Smooth muscle cell (in vitro differentiated cells): ENCODE measurements around the gene PPP1R14D. TPM values are rescaled to one million over a fixed set of nuclear protein-coding genes. Genes with fewer than 3 reads are reported as not detected.
"Not testable (repeated sequence)": the region's sequence is repeated elsewhere in the genome, so short reads cannot be mapped to it uniquely, and the experiment has no call there.

Experiments used
- DNase-seq: peaks from one replicate; lab custom pipeline; 2025; ENCODE audit not compliant: unreplicated experiment; lab: John Stamatoyannopoulos, UW
- H2AFZ ChIP-seq: fragments of 200-600 bp; sonication (generic); 2 replicates; pipeline ENCODE4 v1.6.0; 2016; ENCODE audit warnings: antibody characterized with exemption, low read depth, mild to moderate bottlenecking
- H3F3A ChIP-seq: fragments of 200-600 bp; sonication (generic); 2 replicates; pipeline ENCODE4 v1.6.0; 2017; ENCODE audit warnings: antibody characterized with exemption, low read depth
- H3K27ac ChIP-seq: fragments of 200-600 bp; sonication (generic); 2 replicates; pipeline ENCODE4 v1.5.1; 2016; ENCODE audit warnings: low read depth, mild to moderate bottlenecking
- H3K27me3 ChIP-seq: fragments of 200-600 bp; sonication (generic); 2 replicates; pipeline ENCODE4 v1.6.1; 2016; ENCODE audit warnings: low read depth, mild to moderate bottlenecking
- H3K36me3 ChIP-seq: fragments of 200-600 bp; sonication (generic); 2 replicates; pipeline ENCODE4 v1.5.1; 2016; ENCODE audit warnings: low read depth
- H3K4me1 ChIP-seq: fragments of 200-600 bp; sonication (generic); 2 replicates; pipeline ENCODE4 v1.5.1; 2016; ENCODE audit warnings: low read depth
- H3K4me2 ChIP-seq: fragments of 200-600 bp; sonication (generic); 2 replicates; pipeline ENCODE4 v1.6.0; 2016; ENCODE audit warnings: mild to moderate bottlenecking
- H3K4me3 ChIP-seq: fragments of 200-600 bp; sonication (generic); 2 replicates; pipeline ENCODE4 v1.5.1; 2016; ENCODE audit warnings: mild to moderate bottlenecking
- H3K79me2 ChIP-seq: fragments of 200-600 bp; sonication (generic); 2 replicates; pipeline ENCODE4 v1.6.0; 2016; ENCODE audit warnings: low read depth, mild to moderate bottlenecking
- H3K9ac ChIP-seq: fragments of 200-600 bp; sonication (generic); 2 replicates; pipeline ENCODE4 v1.6.0; 2016; ENCODE audit warnings: low read depth
- H3K9me3 ChIP-seq: fragments of 200-600 bp; sonication (generic); replicated peaks from 2 replicates; pipeline ENCODE4 v1.5.1; 2016; ENCODE audit warnings: low read depth
- H4K20me1 ChIP-seq: fragments of 200-600 bp; sonication (generic); 2 replicates; pipeline ENCODE4 v1.6.0; 2016; ENCODE audit warnings: low read depth
- WGBS: methylation state at CpG from one replicate; pipeline ENCODE4 v1.1.7; 2016; ENCODE audit warnings: low lambda C conversion rate; 5-methylcytosine and 5-hydroxymethylcytosine counted together
- polyA plus RNA-seq: library from polyadenylated mRNA; unstranded; fragments of >200 nt; fragmentation: Nextera tagmentation; extraction: Ambion mirVana; gene quantifications from 2 replicates; pipeline ENCODE4 v1.2.1, GENCODE V29; 2016
- total RNA-seq: library from RNA; depleted of rRNA; stranded (reverse); fragments of >200 nt; gene quantifications from 2 replicates; pipeline ENCODE4 v1.2.3, GENCODE V29; 2014
- TF ChIP-seq, protein P1 (sequence below): fragments of 200-600 bp; sonication (generic); IDR thresholded peaks from 2 replicates; pipeline ENCODE4 v1.5.1; 2017; ENCODE audit warnings: borderline replicate concordance, mild to moderate bottlenecking, antibody characterized with exemption; ENCODE audit not compliant: insufficient read depth, poor library complexity, severe bottlenecking

Gene PPP1R14D
- total and polyA plus RNA-seq, 2 experiments from 2014 or later: not detected

DNA sequence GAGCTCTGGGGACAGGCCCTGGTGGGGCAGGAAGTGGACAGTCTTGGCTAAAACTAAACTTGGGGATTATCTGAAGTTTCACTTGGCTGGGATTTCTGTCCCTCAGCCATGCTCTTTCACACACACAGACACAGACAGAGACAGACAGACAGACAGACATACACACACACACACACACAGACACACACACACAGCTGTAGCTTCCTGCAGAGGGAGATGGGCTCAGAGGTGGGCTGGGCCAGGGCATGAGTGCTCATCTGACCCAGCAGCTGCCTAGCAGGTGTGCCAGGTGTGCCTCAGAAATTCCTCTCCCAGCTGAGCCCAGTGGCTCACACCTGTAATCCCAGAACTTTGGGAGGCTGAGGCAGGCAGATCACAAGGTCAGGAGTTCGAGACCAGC, 42.2 kb upstream of the PPP1R14D start:
- H3K27me3 ChIP-seq: peaks cover 21% of the 10 kb centered on the region
- TF ChIP-seq, protein P1, sequence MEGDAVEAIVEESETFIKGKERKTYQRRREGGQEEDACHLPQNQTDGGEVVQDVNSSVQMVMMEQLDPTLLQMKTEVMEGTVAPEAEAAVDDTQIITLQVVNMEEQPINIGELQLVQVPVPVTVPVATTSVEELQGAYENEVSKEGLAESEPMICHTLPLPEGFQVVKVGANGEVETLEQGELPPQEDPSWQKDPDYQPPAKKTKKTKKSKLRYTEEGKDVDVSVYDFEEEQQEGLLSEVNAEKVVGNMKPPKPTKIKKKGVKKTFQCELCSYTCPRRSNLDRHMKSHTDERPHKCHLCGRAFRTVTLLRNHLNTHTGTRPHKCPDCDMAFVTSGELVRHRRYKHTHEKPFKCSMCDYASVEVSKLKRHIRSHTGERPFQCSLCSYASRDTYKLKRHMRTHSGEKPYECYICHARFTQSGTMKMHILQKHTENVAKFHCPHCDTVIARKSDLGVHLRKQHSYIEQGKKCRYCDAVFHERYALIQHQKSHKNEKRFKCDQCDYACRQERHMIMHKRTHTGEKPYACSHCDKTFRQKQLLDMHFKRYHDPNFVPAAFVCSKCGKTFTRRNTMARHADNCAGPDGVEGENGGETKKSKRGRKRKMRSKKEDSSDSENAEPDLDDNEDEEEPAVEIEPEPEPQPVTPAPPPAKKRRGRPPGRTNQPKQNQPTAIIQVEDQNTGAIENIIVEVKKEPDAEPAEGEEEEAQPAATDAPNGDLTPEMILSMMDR: no peak
- WGBS: 93% methylated on average over 1 of the region's 1 CpG

GRCh38 chr15:40869686-40870085, 41.2 kb upstream of the PPP1R14D start:
- WGBS: 80% methylated on average over 5 of the region's 5 CpGs
- H2AFZ ChIP-seq: no peak overlapping the region
- H3F3A ChIP-seq: no peaks in the 10 kb centered on the region
- no peak overlapping the region for H3K4me3 ChIP-seq
- no peak overlapping the region for H3K27ac ChIP-seq
- H3K4me1 ChIP-seq: no peaks in the 10 kb centered on the region
- H3K9ac ChIP-seq: no peak overlapping the region
- peaks cover 21% of the 10 kb centered on the region for H3K27me3 ChIP-seq
- no peak overlapping the region for H3K4me2 ChIP-seq
- H3K79me2 ChIP-seq: no peaks in the 10 kb centered on the region
- TF ChIP-seq, protein P1: no peak
- no peaks in the 10 kb centered on the region for H3K9me3 ChIP-seq
- no peaks in the 10 kb centered on the region for H4K20me1 ChIP-seq
- no peaks in the 10 kb centered on the region for H3K36me3 ChIP-seq
- no peak for DNase-seq

More for the DNA sequence above, 42.2 kb upstream of the PPP1R14D start:
- Histone ChIP-seq H3K9ac (no peak overlapping the region), H3K9me3 (no peaks in the 10 kb centered on the region), H3K36me3 (no peaks in the 10 kb centered on the region), H4K20me1 (no peaks in the 10 kb centered on the region), H3K4me1 (no peaks in the 10 kb centered on the region), H3F3A (no peaks in the 10 kb centered on the region), H3K79me2 (no peaks in the 10 kb centered on the region), H3K4me3 (no peak overlapping the region), H3K4me2 (no peak overlapping the region), H2AFZ (no peak overlapping the region), H3K27ac (no peak overlapping the region)
- DNase-seq: no peak

DNA sequence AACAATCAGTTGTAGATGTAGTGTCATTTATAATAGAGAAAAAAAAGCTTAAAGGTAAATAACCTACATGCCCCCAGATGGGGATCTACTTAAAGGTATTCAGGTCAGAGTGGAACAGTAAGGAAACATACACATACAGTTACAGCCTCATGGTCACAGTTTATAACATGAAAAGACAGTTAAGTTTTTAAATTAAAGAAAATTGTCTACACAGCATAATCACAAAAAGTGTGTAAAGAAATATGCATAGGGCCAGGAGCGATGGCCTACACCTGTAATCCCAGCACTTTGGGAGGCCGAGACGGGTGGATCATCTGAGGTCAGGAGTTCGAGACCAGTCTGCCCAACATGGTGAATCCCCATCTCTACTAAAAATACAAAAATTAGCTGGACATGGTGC, 38.7 kb upstream of the PPP1R14D start:
- Histone ChIP-seq H3K27ac (no peak overlapping the region), H3K4me1 (no peaks in the 10 kb centered on the region), H3F3A (no peaks in the 10 kb centered on the region), H4K20me1 (no peaks in the 10 kb centered on the region), H3K9me3 (no peaks in the 10 kb centered on the region), H3K36me3 (no peaks in the 10 kb centered on the region), H3K4me2 (no peak overlapping the region), H3K4me3 (no peak overlapping the region), H2AFZ (no peak overlapping the region), H3K27me3 (no peaks in the 10 kb centered on the region), H3K79me2 (no peaks in the 10 kb centered on the region), H3K9ac (no peak overlapping the region)
- TF ChIP-seq, protein P1: no peak
- DNase-seq: no peak
- 96% methylated on average over 4 of the region's 4 CpGs for WGBS

DNA sequence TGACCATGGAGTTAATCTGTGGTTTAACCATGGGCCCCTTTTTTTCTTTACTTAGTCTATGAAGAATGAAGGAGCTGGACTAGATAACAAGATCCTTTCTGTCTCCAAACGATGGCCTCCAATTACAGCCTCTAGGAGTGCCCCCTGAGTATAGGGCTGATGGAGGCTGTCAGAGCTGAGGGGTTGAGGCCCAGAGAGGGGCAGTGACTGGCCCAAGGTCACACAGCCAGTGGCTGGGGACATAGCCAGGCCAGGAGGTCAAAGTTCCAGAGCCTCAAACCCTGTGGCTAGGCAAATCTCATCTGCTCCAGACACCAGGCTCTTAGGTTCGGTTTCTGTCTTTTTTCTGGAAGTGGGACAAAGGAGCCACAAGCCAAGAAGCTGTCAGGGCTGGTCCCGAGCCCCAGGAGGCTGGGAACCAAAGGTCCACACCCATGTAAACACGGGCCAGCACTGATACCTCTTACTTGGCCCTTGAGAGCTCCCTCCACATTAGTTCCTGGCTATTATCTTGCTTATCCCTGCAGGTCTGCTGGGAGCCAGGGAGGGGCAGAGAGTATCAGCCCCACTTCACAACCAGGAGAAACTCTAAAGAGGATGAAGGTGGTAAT, 35.3 kb upstream of the PPP1R14D start:
- TF ChIP-seq, protein P1: no peak
- H3F3A ChIP-seq: no peaks in the 10 kb centered on the region
- no peaks in the 10 kb centered on the region for H3K9me3 ChIP-seq
- H3K27me3 ChIP-seq: no peaks in the 10 kb centered on the region
- no peaks in the 10 kb centered on the region for H3K36me3 ChIP-seq
- DNase-seq: no peak
- H3K4me2 ChIP-seq: no peak overlapping the region
- H3K79me2 ChIP-seq: no peaks in the 10 kb centered on the region
- H2AFZ ChIP-seq: no peak overlapping the region
- H4K20me1 ChIP-seq: no peaks in the 10 kb centered on the region
- no peaks in the 10 kb centered on the region for H3K4me1 ChIP-seq
- H3K4me3 ChIP-seq: no peak overlapping the region
- H3K9ac ChIP-seq: no peak overlapping the region
- 64% methylated on average over 4 of the region's 4 CpGs for WGBS
- H3K27ac ChIP-seq: no peak overlapping the region

DNA sequence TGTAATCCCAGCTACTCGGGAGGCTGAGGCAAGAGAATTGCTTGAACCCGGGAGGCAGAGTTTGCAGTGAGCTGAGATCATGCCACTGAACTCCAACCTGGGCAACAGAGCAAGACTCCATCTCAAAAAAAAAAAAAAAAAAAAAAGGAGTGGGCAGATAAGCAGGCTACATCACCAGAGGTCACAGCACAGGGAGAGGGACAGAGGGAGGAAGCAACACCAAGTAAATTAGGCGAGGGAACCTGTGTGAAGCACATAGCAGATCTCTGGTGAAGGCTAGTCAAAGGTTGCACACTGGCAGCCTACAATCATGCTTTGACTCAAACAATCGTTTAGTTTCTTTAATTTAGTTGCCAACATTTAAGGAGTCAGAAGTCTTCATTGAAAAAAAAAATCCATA, 32.6 kb upstream of the PPP1R14D start:
- H3K4me3 ChIP-seq, H3K4me1 ChIP-seq, H3K36me3 ChIP-seq, H3F3A ChIP-seq, H3K9me3 ChIP-seq, H3K27ac ChIP-seq, H3K79me2 ChIP-seq, H3K9ac ChIP-seq, H3K4me2 ChIP-seq, DNase-seq, H2AFZ ChIP-seq, H4K20me1 ChIP-seq, H3K27me3 ChIP-seq: not testable (repeated sequence)
- 87% methylated on average over 4 of the region's 4 CpGs for WGBS
